ENCODE results near the gene FEN1. TPM values are rescaled to one million over a fixed set of nuclear protein-coding genes. Genes with fewer than 3 reads are reported as not detected.

FEN1 gene
- total RNA-seq, 1 donor from 2014 or later = 9.6 TPM

DNA sequence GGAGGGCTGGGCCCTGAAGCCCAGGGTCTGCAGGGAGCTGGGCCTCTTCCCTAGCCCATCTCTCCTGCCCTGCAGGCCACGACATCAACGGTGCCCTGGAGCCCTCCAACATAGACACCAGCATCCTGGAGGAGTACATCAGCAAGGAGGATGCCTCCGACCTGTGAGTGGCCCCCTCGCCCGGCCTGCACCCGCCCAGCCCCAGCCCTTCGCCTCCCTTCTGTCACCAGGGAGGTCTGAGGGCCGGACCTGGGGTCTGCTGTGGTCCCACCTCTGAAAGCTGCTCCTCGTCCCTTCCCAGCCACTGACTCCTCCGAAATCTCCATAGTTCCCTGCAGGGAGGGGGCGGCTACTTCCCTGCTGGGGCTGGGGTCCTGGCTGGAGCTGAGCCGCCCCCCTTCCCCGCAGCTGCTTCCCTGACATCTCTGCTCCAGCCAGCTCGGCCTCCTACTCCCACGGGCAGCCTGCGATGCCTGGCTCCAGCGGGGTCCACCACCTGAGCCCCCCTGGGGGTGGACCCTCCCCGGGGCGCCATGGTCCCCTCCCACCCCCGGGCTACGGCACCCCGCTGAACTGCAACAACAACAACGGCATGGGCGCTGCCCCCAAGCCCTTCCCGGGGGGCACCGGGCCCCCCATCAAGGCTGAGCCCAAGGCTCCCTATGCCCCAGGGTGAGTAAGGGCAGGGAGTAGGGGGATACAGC, 27.0 kb upstream of the FEN1 start:
- no peak for DNase-seq (ENCODE audit: extremely low spot score in 2 of 2)
- Histone ChIP-seq H3K4me1 (no peaks in the 10 kb centered on the region), H3K36me3 (no peaks in the 10 kb centered on the region), H3K27ac (no peak overlapping the region), H3K4me3 (no peak overlapping the region), H3K9me3 (no peaks in the 10 kb centered on the region), H3K27me3 (no peaks in the 10 kb centered on the region)
- no peak for TF ChIP-seq POLR2AphosphoS5 (IDR thresholded peaks at IDR 0.05; ENCODE audit: insufficient read depth in 1 of 2, low read depth in 1 of 2)
- no peak for TF ChIP-seq POLR2A (IDR thresholded peaks at IDR 0.05)
- TF ChIP-seq, protein P1, sequence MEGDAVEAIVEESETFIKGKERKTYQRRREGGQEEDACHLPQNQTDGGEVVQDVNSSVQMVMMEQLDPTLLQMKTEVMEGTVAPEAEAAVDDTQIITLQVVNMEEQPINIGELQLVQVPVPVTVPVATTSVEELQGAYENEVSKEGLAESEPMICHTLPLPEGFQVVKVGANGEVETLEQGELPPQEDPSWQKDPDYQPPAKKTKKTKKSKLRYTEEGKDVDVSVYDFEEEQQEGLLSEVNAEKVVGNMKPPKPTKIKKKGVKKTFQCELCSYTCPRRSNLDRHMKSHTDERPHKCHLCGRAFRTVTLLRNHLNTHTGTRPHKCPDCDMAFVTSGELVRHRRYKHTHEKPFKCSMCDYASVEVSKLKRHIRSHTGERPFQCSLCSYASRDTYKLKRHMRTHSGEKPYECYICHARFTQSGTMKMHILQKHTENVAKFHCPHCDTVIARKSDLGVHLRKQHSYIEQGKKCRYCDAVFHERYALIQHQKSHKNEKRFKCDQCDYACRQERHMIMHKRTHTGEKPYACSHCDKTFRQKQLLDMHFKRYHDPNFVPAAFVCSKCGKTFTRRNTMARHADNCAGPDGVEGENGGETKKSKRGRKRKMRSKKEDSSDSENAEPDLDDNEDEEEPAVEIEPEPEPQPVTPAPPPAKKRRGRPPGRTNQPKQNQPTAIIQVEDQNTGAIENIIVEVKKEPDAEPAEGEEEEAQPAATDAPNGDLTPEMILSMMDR (IDR thresholded peaks at IDR 0.05) = no peak
- intact Hi-C loops (cut with DNase I) = no loop called here

DNA sequence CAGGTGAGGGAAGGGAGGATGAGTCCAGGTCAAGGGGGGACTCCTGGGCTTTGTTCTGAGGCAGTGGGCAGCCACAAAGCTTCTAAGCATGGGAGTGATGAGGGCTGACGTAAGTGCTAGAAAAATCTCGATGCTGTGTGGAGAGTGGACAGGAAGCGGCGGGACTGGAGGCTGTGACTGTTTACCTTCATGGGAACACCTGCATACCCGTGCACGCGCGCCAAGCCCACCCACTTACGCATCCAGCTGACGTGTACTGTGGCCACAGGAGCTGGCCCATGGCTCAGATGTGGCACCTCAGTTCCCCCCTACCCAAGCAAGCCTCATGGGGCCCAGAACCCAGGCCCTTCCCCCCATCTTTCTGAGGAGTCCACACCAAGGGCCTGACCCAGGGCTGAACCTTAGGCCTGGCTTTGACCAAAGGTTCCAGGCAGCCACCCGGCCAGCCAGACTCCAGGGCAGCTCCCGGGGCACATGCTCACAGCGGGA, 26.3 kb upstream of the FEN1 start:
- Histone ChIP-seq H3K4me3 (no peak overlapping the region), H3K36me3 (no peaks in the 10 kb centered on the region), H3K4me1 (no peaks in the 10 kb centered on the region), H3K27ac (no peak overlapping the region), H3K27me3 (no peaks in the 10 kb centered on the region), H3K9me3 (no peaks in the 10 kb centered on the region)
- DNase-seq (ENCODE audit: extremely low spot score in 2 of 2) = no peak
- TF ChIP-seq, protein P1 (IDR thresholded peaks at IDR 0.05) = no peak
- TF ChIP-seq POLR2AphosphoS5 (IDR thresholded peaks at IDR 0.05; ENCODE audit: insufficient read depth in 1 of 2, low read depth in 1 of 2) (no peak), POLR2A (IDR thresholded peaks at IDR 0.05) (no peak)
- intact Hi-C loops (cut with DNase I) = no loop called here

DNA sequence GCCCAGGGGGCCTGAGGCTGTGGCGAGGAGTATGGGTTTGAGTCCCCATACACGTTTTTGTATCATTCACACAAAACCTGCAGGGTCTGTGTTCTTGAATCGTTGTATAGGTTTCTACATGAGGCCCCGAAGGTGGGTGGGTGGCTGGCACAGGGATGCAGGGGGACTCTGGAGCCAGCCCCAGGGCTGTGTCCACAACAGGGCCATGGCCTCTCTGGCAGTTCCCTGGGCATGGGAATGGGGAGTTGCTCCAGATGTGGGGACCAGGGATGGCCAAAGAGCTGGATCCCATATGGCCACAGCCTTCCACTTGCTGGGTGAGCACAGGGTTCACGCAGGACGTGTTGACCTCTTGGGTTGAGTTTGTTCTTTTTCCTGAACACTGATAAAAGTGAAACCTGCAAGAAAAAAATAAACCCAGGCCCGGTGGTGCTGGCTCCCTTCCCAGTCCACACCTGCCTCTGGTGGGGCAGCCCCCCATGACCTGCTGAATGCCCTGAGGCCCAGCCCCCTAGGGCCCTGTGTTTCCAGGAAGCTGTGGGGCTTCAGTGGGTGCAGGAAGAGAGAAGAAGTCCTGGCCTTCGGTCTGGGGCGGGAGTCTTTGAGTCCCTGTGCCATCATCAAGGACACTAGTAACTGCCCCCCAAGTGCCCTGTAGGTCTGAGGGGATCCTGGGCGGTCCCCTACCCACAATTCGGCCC, 24.2 kb upstream of the FEN1 start:
- intact Hi-C loops (cut with DNase I) = no loop called here
- Histone ChIP-seq H3K4me1 (no peaks in the 10 kb centered on the region), H3K4me3 (no peak overlapping the region), H3K36me3 (no peaks in the 10 kb centered on the region), H3K9me3 (no peaks in the 10 kb centered on the region), H3K27ac (no peak overlapping the region), H3K27me3 (no peaks in the 10 kb centered on the region)
- no peak for DNase-seq (ENCODE audit: extremely low spot score in 2 of 2)
- TF ChIP-seq POLR2AphosphoS5 (IDR thresholded peaks at IDR 0.05; ENCODE audit: insufficient read depth in 1 of 2, low read depth in 1 of 2) (no peak), POLR2A (IDR thresholded peaks at IDR 0.05) (no peak)

DNA sequence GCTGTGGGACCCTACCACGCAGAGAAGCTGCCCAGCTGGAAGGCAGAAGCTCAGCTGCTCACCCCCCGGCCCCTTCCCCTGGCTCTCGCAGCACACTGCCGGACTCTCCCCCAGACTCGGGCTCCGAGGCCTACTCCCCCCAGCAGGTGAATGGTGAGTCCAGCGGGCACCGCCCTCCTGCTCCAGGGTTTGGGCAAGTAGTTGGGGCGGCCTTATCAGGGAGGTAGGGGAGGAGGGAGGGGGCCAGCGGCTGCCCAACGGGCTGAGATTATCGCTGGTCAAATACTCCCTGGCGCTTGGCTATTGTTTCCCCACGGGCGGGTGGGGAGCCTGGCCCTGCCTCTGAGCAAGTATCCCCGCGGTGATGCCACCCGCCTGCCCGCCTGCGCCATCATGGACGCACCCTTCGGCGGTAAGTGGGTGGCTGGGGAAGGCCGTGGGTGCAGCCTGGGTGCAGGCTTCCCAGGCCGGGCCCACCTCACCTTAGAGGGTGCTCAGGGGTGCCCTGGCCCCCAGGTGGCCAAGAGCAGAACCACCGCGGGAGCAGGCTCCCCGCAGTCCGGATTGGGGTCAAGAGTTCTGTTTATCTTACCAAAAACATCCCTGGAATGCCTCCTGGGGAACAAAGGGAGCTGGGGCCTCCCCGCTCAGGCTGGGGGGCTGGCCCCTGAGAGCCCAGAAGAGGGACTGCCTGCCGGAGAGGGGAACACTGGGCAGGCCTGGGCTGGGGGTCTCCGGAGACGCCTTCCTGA, 23.4 kb upstream of the FEN1 start:
- TF ChIP-seq POLR2A (IDR thresholded peaks at IDR 0.05) = no peak
- TF ChIP-seq, protein P1 (IDR thresholded peaks at IDR 0.05) = no peak
- no peak for TF ChIP-seq POLR2AphosphoS5 (IDR thresholded peaks at IDR 0.05; ENCODE audit: insufficient read depth in 1 of 2, low read depth in 1 of 2)
- H3K9me3 ChIP-seq = no peaks in the 10 kb centered on the region
- no peaks in the 10 kb centered on the region for H3K4me1 ChIP-seq
- H3K27ac ChIP-seq = no peak overlapping the region
- H3K27me3 ChIP-seq = no peaks in the 10 kb centered on the region
- no peaks in the 10 kb centered on the region for H3K36me3 ChIP-seq
- DNase-seq (ENCODE audit: extremely low spot score in 2 of 2) = no peak
- intact Hi-C loops (cut with DNase I) = no loop called here
- no peak overlapping the region for H3K4me3 ChIP-seq

DNA sequence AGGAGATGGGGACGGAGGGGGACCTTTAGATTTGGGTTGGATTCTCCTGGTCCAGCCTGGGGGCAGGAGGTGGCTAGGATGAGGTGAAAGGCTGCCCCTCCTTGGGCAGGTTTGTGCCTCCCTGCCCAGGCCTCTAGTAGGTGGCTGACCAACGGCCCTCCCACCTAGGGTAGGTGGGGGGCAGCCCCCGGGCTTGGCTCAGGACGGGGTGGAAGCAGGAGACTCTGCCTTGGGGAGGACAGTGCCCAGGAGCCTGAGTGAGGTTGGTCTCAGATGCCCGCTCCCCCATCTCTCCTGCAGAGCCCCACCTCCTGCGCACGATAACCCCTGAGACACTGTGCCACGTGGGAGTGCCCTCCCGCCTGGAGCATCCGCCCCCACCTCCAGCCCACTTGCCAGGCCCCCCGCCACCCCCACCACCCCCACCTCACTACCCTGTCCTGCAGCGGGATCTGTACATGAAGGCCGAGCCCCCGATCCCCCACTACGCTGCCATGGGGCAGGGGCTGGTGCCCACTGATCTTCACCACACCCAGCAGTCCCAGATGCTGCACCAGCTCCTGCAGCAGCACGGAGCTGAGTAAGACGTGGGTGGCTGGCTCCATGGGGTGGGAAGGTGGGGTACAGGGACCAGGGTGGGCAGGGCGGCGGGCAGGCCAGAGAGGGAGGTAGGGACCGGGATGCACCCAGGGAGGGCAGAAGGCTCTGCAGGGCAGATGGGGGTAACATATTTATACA, 22.6 kb upstream of the FEN1 start:
- H3K27me3 ChIP-seq = no peaks in the 10 kb centered on the region
- no peaks in the 10 kb centered on the region for H3K4me1 ChIP-seq
- no peak for TF ChIP-seq POLR2AphosphoS5 (IDR thresholded peaks at IDR 0.05; ENCODE audit: insufficient read depth in 1 of 2, low read depth in 1 of 2)
- TF ChIP-seq POLR2A (IDR thresholded peaks at IDR 0.05) = no peak
- TF ChIP-seq, protein P1 (IDR thresholded peaks at IDR 0.05) = no peak
- H3K36me3 ChIP-seq = no peaks in the 10 kb centered on the region
- DNase-seq (ENCODE audit: extremely low spot score in 2 of 2) = no peak
- H3K9me3 ChIP-seq = no peaks in the 10 kb centered on the region
- H3K4me3 ChIP-seq = no peak overlapping the region
- intact Hi-C loops (cut with DNase I) = no loop called here
- H3K27ac ChIP-seq = no peak overlapping the region

Data from vagina (tissue), 2 donors.